ENCODE results near the gene LUC7L2. TPM values are rescaled to one million over a fixed set of nuclear protein-coding genes. Genes with fewer than 3 reads are reported as not detected.

The LUC7L2 gene
- total and polyA plus RNA-seq, 10 of the 15 experiments (the other 5 are each of a cell fraction or from before 2014, with no cell fraction given), result 31.7 to 98.7 (median 68.6) TPM

- 100% methylated on average over 1 of the region's 1 CpG for WGBS (ENCODE audit: insufficient coverage, insufficient replicate concordance, low lambda C conversion rate, missing lambda C conversion rate)
- in situ Hi-C loops (cut with MboI), result no loop called here
- Histone ChIP-seq H3K36me3 (ENCODE audit: control insufficient read depth in 2 of 2, insufficient read depth in 2 of 2, low read length in 1 of 2) (peaks cover 2 to 34% of the 10 kb centered on the region in 2 experiments), H3K4me1 (ENCODE audit: control insufficient read depth, insufficient read depth, low read length) (no peaks in the 10 kb centered on the region), H3K79me2 (ENCODE audit: control insufficient read depth, insufficient read depth, low read length) (peaks cover 20% of the 10 kb centered on the region), H3K9me3 (replicated peaks; ENCODE audit: control insufficient read depth, insufficient read depth, low read length) (no peaks in the 10 kb centered on the region), H3K27ac (ENCODE audit: control insufficient read depth, insufficient read depth) (no peak overlapping the region), H2AFZ (ENCODE audit: control insufficient read depth, low read depth, low read length) (no peak overlapping the region), H3K9ac (ENCODE audit: control insufficient read depth, insufficient read depth, low read length) (no peak overlapping the region), H3K27me3 (replicated peaks in 1 of 2; ENCODE audit: control insufficient read depth in 2 of 2, insufficient read depth in 2 of 2, low read length in 1 of 2) (no peaks in the 10 kb centered on the region), H4K20me1 (ENCODE audit: control insufficient read depth, insufficient read depth) (0 out of 2 replicates have a peak, but pooled peaks cover 3% of the 10 kb centered on the region), H3K4me3 (no peak overlapping the region), H3K4me2 (ENCODE audit: control insufficient read depth, insufficient read depth) (no peak overlapping the region)
- CTCF ChIA-PET, result interaction anchor here (0.7 kb wide), 1 partner anchor 19 kb away, joined by 3 read pairs; no protein-coding TSS in a partner anchor
- DNase-seq (ENCODE audit: low read depth, low spot score) (no peak), FAIRE-seq (peak; percentile 35), ATAC-seq (no peak)
- TF ChIP-seq TBL1XR1 (IDR thresholded peaks at IDR 0.05; ENCODE audit: low read depth, low read length), result no peak
- TF ChIP-seq STAT1 (conservative IDR thresholded peaks at IDR 0.05), result no peak
- no peak for TF ChIP-seq TAF1 (IDR thresholded peaks at IDR 0.05; ENCODE audit: borderline replicate concordance, low read depth, low read length)
- no peak for TF ChIP-seq REST (IDR thresholded peaks at IDR 0.05; ENCODE audit: low read depth, low read length)
- TF ChIP-seq TCF3 (IDR thresholded peaks at IDR 0.05; ENCODE audit: borderline replicate concordance, insufficient read depth, low read depth, low read length), result no peak
- SMC1A ChIA-PET (ENCODE audit: uncharacterized antibody, unreplicated experiment), result interaction anchor here (0.6 kb wide), 1 partner anchor 939 kb away, joined by 3 read pairs; no protein-coding TSS in a partner anchor
- BruUV-seq (replicated peaks), result no TSS peak
- RAD21 ChIA-PET (ENCODE audit: unreplicated experiment), result interaction anchor here (1.0 kb wide), 1 partner anchor 14 kb away, joined by 6 read pairs; no protein-coding TSS in a partner anchor
- intact Hi-C loops (cut with micrococcal nuclease; ENCODE audit: unreplicated experiment), result no loop called here
- POLR2A ChIA-PET, result interaction anchor here (0.5 kb wide), 1 partner anchor 342 kb away, joined by 3 read pairs; no protein-coding TSS in a partner anchor
These were observed 34.0 kb downstream of the LUC7L2 start for GRCh38 chr7:139393621-139394211.
